Heart right ventricle (tissue), 16 donors: Measurements from ENCODE around the gene ACOX3. TPM values are rescaled to one million over a fixed set of nuclear protein-coding genes. Genes with fewer than 3 reads are reported as not detected.
"Not testable (repeated sequence)": the region's sequence is repeated elsewhere in the genome, so short reads cannot be mapped to it uniquely, and the experiment has no call there.

ENCODE experiments used
- ATAC-seq, 8 donors: fragments of 200-7000 bp; cut with Tn5 transposase; one replicate each; pipeline ENCODE4 v1.9.1; 2020; ENCODE audit warnings: mild to moderate bottlenecking in 8 of 8, moderate library complexity in 8 of 8, moderate number of reproducible peaks in 1 of 8
- DNase-seq, 2 donors: peaks; one replicate each; pipeline ENCODE4 v3.0.0-alpha.2; 2020
- H3K27ac ChIP-seq, 10 donors: fragments of 200-600 bp; sonication (generic) in 2 of 10; one replicate each; pipeline versions ENCODE4 v1.5.0 to v1.8.0; 2020 to 2022; ENCODE audit warnings: mild to moderate bottlenecking in 3 of 10
- H3K27me3 ChIP-seq, 7 donors: fragments of 200-600 bp; one replicate each; pipeline ENCODE4 v1.8.0; 2021 to 2022; ENCODE audit warnings: mild to moderate bottlenecking in 2 of 7
- H3K36me3 ChIP-seq, 9 donors: fragments of 200-600 bp; sonication (generic) in 1 of 9; one replicate each; pipeline versions ENCODE4 v1.5.0 to v1.8.0; 2020 to 2022; ENCODE audit warnings: mild to moderate bottlenecking in 2 of 9
- H3K4me1 ChIP-seq, 9 donors: fragments of 200-600 bp; sonication (generic) in 1 of 9; one replicate each; pipeline versions ENCODE4 v1.5.0 to v1.8.0; 2020 to 2022; ENCODE audit warnings: mild to moderate bottlenecking in 4 of 9
- H3K4me3 ChIP-seq, 10 donors: fragments of 200-600 bp; sonication (generic) in 2 of 10; one replicate each; pipeline versions ENCODE4 v1.5.0 to v1.8.0; 2020 to 2022; ENCODE audit warnings: mild to moderate bottlenecking in 7 of 10, moderate library complexity in 2 of 10
- H3K9me3 ChIP-seq, 11 donors: fragments of 200-600 bp in 10 of 11; sonication (generic) in 2 of 11; one replicate each; pipeline versions ENCODE4 v1.5.0 to v1.8.0; 2013 to 2022; ENCODE audit warnings: mild to moderate bottlenecking in 2 of 11, control low read depth in 1 of 11, moderate library complexity in 1 of 11
- WGBS, 2 donors: extraction: QIAGEN DNeasy Blood & Tissue Kit; methylation state at CpG; one replicate each; pipeline ENCODE4 v1.1.7; 2013; ENCODE audit warnings: inconsistent platforms in 1 of 2; 5-methylcytosine and 5-hydroxymethylcytosine counted together
- intact Hi-C, 10 donors: fragments of 100-400 bp; cut with DNase I; formaldehyde crosslinking; loops; one replicate each; pipeline versions ENCODE4 v1.11.1 to v1.14.2; 2022
- polyA plus RNA-seq, 2 donors: library from polyadenylated mRNA; stranded (reverse); fragments of 200-250 nt; gene quantifications; one replicate each; pipeline ENCODE4 v1.2.3, GENCODE V29; 2013
- total RNA-seq, 10 donors: library from RNA; stranded (reverse); fragmentation: NEBNext Ultra II Directional in 3 of 10; extraction: Animal tissue kit (Norgen Biotek cat#: 25700) in 3 of 10; gene quantifications; one replicate each; pipeline versions ENCODE4 v1.2.1 to v1.2.4, GENCODE V29; 2021 to 2023
- TF ChIP-seq, protein P1 (sequence below), 9 donors: fragments of 200-600 bp; sonication (generic) in 2 of 9; IDR thresholded peaks; one replicate each; pipeline versions ENCODE4 v1.5.0 to v1.8.0; 2021 to 2022; ENCODE audit warnings: antibody characterized with exemption in 9 of 9, mild to moderate bottlenecking in 5 of 9, moderate library complexity in 1 of 9
- donor health status: Arrhythmogenic right ventricular cardiomyopathy.
- donor health status: ischemic (EF 13 %, LVEDD 7.1; RV severe dilation, severe dysfunction).
- donor health status: healthy with polysubstance abuse.
- donor health status: DM: no; HTN: yes; CAD: no.
- donor health status: DM: no; HTN: no; CAD: no.
- donor health status: ischemic (EF 25% LVEDD 6.9; RV normal size, moderate dysfunction).
- donor health status: ischemic (EF 25% LVEDD 5.7; RV mildly dilated, moderate dysfunction).
- donor health status: healthy.
- donor health status: DM: yes; HTN: yes; CAD: no.
- donor health status: Ischemic cardiomyopathy.
- donor health status: ischemic (EF 35%, LVEDD 5.7; RV mildly dilated, moderate dysfunction).
- donor health status: nonischemic (EF 11% LVEDD 7.7; RV severe dilation, severe dysfunction).
- donor health status: DM: yes; HTN: yes; CAD: no.
- donor health status: PGD.
- donor health status: ischemic (EF 29% LVEDD 5.4; RV normal size, mild dysfunction).
- donor health status: nonischemic (EF 23%, LVEDD 6.1; RV moderate dilation, normal function).

ACOX3 gene
- total and polyA plus RNA-seq, 12 donors = 17.9 to 28.9 (median 25.4) TPM

DNA sequence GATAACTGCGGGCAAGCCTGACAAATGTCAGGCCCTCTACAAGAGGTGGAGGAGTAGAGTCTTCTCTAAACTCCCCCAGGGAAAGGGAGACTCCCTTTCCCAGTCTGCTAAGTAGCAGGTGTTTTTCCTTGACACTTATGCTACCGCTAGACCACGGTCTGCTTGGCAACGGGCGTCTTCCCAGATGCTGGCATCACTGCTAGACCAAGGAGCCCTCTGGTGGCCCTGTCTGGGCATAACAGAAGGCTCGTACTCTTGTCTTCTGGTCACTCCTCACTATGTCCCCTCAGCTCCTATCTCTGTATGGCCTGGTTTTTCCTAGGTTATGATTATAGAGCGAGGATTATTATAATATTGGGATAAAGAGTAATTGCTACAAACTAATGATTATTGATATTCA is 33.6 kb downstream of the ACOX3 start:
- H3K4me3 ChIP-seq, H3K27me3 ChIP-seq, H3K9me3 ChIP-seq, DNase-seq, H3K27ac ChIP-seq, ATAC-seq: not testable (repeated sequence)
- intact Hi-C loops = loop anchor here in 4 of 10 donors (5.0 to 10.0 kb wide), 6 partner anchors 82 to 235 kb away; no protein-coding TSS in a partner anchor
- Histone ChIP-seq H3K4me1 (peaks cover 8 to 57% (median 30%) of the 10 kb centered on the region in 9 donors), H3K36me3 (peaks cover 0 to 77% (median 4%) of the 10 kb centered on the region in 9 donors)
- TF ChIP-seq, protein P1, sequence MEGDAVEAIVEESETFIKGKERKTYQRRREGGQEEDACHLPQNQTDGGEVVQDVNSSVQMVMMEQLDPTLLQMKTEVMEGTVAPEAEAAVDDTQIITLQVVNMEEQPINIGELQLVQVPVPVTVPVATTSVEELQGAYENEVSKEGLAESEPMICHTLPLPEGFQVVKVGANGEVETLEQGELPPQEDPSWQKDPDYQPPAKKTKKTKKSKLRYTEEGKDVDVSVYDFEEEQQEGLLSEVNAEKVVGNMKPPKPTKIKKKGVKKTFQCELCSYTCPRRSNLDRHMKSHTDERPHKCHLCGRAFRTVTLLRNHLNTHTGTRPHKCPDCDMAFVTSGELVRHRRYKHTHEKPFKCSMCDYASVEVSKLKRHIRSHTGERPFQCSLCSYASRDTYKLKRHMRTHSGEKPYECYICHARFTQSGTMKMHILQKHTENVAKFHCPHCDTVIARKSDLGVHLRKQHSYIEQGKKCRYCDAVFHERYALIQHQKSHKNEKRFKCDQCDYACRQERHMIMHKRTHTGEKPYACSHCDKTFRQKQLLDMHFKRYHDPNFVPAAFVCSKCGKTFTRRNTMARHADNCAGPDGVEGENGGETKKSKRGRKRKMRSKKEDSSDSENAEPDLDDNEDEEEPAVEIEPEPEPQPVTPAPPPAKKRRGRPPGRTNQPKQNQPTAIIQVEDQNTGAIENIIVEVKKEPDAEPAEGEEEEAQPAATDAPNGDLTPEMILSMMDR (IDR thresholded peaks at IDR 0.05) = peak in 7 of 9 donors; percentile 53 to 59 (median 54)
- 66 to 67% methylated on average over 7 of the region's 7 CpGs for WGBS, 2 donors

GRCh38 chr4:8405516-8405875 is 35.0 kb downstream of the ACOX3 start:
- peak overlapping the region in 5 of 10 donors; percentile 41 to 83 (median 49) for H3K27ac ChIP-seq
- WGBS, 2 donors = 63 to 82% methylated on average over 9 of the region's 9 CpGs
- peaks cover 0 to 3% (median 0%) of the 10 kb centered on the region in 11 donors for H3K9me3 ChIP-seq
- no peak for DNase-seq
- H3K4me1 ChIP-seq = peaks cover 10 to 61% (median 37%) of the 10 kb centered on the region in 9 donors
- intact Hi-C loops = loop anchor here in 6 of 10 donors (2.0 to 10.0 kb wide), 9 partner anchors 81 to 233 kb away; partner anchors contain the start of gene HTRA3 (in 1 of the 6)
- H3K36me3 ChIP-seq = peaks cover 0 to 68% (median 4%) of the 10 kb centered on the region in 9 donors
- ATAC-seq = no peak
- H3K27me3 ChIP-seq = no peaks in the 10 kb centered on the region
- TF ChIP-seq, protein P1 (IDR thresholded peaks at IDR 0.05) = no peak
- H3K4me3 ChIP-seq = no peak overlapping the region

GRCh38 chr4:8404791-8405515 is 35.6 kb downstream of the ACOX3 start:
- H3K9me3 ChIP-seq = peaks cover 0 to 3% (median 0%) of the 10 kb centered on the region in 11 donors
- peaks cover 0 to 74% (median 4%) of the 10 kb centered on the region in 9 donors for H3K36me3 ChIP-seq
- intact Hi-C loops = loop anchor here (2.0 to 10.0 kb wide), 13 partner anchors 73 to 233 kb away; partner anchors contain the start of gene HTRA3 (in 2 of the 10)
- no peaks in the 10 kb centered on the region for H3K27me3 ChIP-seq
- 63 to 69% methylated on average over 14 of the region's 14 CpGs for WGBS, 2 donors
- peaks cover 10 to 57% (median 32%) of the 10 kb centered on the region in 9 donors for H3K4me1 ChIP-seq
- peak overlapping the region in 7 of 10 donors; percentile 4 to 83 (median 46) for H3K27ac ChIP-seq
- ATAC-seq = peak in 7 of 8 donors; percentile 4 to 30 (median 20)
- no peak for DNase-seq
- no peak overlapping the region for H3K4me3 ChIP-seq
- TF ChIP-seq, protein P1 (IDR thresholded peaks at IDR 0.05) = no peak

GRCh38 chr4:8403976-8404375 is 36.5 kb downstream of the ACOX3 start:
- Histone ChIP-seq H3K4me1 (peaks cover 10 to 48% (median 32%) of the 10 kb centered on the region in 9 donors), H3K4me3 (no peak overlapping the region), H3K36me3 (peaks cover 0 to 78% (median 10%) of the 10 kb centered on the region in 9 donors), H3K27ac (peak overlapping the region in 4 of 10 donors; percentile 78 to 92 (median 84)), H3K9me3 (peaks cover 0 to 3% (median 0%) of the 10 kb centered on the region in 11 donors), H3K27me3 (no peaks in the 10 kb centered on the region)
- intact Hi-C loops = loop anchor here in 9 of 10 donors (1.0 to 10.0 kb wide), 16 partner anchors 72 to 229 kb away; partner anchors contain the start of gene HTRA3 (in 4 of the 9)
- WGBS, 2 donors = 91 to 92% methylated on average over 13 of the region's 13 CpGs
- no peak for DNase-seq
- TF ChIP-seq, protein P1 (IDR thresholded peaks at IDR 0.05) = no peak
- no peak for ATAC-seq
